Activated CD4-positive, alpha-beta T cell treated with anti-CD3 and anti-CD28 coated beads for 48 hours (primary cell): ENCODE data around the gene RPL6.

Source experiments
- DNase-seq: peaks from one replicate; pipeline ENCODE4 v3.0.0-alpha.2; 2020

Gene RPL6

GRCh38 chr12:112375105-112375504 lies 34.3 kb downstream of the RPL6 start:
- DNase-seq = no peak

- DNase-seq = no peak
These were observed 35.2 kb downstream of the RPL6 start for GRCh38 chr12:112374166-112374740.

GRCh38 chr12:112370868-112371510 lies 38.4 kb downstream of the RPL6 start:
- DNase-seq = no peak

GRCh38 chr12:112370199-112370598 lies 39.2 kb downstream of the RPL6 start:
- DNase-seq = no peak

GRCh38 chr12:112368856-112369255 lies 40.5 kb downstream of the RPL6 start:
- no peak for DNase-seq

- DNase-seq = no peak
These were observed 41.4 kb downstream of the RPL6 start for GRCh38 chr12:112367965-112368364.

- DNase-seq = no peak
These were observed 47.1 kb downstream of the RPL6 start for GRCh38 chr12:112362310-112362709.

- no peak for DNase-seq
These were observed 48.1 kb downstream of the RPL6 start for GRCh38 chr12:112361271-112361670.

GRCh38 chr12:112359290-112359689 lies 50.1 kb downstream of the RPL6 start:
- no peak for DNase-seq

GRCh38 chr12:112357214-112357613 lies 52.2 kb downstream of the RPL6 start:
- no peak for DNase-seq
